SKM-1 (cell line): ENCODE results near the gene LRRC18.

Source experiments
- DNase-seq: peaks from one replicate; lab custom pipeline; 2025; ENCODE audit not compliant: unreplicated experiment; lab: John Stamatoyannopoulos, UW

LRRC18 gene

DNA sequence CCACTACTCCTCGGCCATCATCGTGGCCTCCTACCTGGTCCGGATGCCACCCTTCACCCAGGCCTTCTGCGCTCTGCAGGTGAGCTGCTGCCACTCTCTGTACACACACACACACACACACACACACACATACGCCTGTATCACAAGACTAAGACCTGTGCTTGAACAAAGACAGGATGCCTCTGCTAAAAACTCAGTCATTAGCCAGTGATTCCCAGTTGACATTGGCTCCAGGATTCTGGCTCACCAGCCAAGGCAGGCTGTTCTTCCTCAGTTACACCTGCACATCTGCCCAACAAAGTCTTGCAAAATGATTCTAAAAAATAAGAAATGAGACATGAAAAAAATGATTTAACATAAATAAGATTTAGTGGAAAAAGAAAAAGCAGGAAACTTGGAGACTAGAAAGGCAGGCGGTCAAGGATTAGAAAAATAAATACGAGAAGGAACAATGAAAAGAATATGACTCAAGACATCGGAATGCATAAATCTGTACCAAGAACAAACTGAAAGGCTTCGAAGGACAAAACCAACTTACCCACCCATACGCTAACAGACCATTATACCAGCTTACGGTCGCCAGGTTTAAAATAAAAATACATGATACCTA, 7.4 kb upstream of the LRRC18 start:
- no peak for DNase-seq

DNA sequence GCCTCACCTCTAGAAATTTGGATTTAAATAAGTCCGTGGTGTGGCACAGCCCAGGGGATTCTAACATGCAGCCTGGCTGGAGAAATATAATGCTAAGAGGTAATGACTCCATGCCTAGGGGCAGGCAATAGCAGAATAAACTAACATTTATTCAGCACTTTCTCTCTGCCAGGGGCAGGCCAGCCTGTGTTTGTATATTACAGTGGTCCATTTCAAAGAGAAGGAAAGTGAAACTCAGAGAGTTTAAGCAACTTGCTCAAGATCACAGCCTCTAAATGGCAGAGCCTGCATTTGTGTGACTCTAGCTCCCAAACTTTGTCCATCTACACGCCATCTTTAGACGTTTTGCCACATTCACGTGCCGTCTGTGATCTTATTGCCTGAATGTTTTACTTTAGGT, 6.7 kb upstream of the LRRC18 start:
- DNase-seq, result no peak

DNA sequence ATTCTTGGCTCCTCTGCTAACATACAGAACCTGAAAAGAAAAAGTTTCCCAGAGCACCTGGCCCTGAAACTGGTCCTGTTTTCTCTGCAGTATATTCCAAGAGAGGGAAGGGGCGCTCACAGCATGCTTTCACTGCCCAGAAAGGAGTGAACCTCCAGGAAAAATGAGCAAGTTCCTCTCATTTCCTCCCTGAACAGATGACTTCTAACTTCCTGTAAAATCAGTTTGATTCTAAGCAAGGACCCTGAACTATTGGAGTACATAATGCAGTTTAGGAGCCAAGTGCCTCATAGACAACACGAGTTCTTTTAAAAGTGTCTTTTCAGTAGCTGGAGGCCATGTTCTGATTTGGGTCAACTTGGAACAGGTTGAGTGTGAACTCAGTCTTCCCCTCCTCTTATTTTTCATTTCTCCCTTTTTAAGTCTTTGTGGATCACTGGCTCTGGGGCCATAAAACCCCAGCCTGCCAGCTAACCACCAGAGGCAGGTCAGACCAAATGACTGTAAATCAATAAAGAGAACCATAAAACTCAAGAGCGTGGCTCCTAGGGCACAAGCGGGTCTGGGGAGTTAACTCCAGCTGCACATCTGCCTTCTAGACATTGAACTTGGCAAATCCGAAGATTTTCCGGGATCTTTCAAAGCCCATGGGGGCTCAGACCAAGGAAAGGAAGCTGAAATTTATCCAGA, 5.9 kb upstream of the LRRC18 start:
- DNase-seq, result no peak

DNA sequence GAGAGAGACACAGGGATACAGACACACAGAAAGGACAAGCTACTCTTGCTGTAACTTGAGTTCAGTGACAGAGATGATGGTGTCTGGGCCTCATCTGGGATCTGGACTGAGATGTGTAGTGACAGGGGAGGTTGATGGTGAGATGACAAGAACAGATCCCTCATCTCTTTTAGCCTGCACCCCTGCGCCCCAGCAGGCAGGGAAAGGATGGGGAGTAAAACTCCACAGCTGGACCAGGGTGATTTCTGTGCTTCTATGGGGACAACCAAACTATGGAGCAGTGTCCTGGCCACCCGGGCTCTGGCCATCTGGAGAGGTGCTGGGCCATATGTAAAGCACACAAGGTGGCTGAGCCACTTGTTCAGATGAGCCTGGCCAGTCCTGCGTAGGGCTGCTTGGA, 4.5 kb upstream of the LRRC18 start:
- no peak for DNase-seq

DNA sequence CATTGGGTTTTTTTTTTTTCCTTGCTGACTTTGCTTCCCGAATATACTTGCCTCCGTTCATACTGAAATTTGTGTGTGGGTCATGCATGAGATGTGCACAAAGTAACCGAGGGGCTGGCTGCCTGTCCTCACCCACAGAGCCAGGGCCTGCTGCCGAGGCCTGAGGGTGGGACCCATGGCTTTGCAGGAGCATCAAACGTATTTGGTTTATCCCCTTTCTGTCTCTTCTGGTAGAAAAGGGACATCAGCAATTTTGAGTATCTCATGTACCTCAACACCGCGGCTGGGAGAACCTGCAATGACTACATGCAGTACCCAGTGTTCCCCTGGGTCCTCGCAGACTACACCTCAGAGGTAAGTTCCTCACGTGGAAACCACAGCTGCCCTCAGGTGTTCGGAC, 3.5 kb upstream of the LRRC18 start:
- no peak for DNase-seq

DNA sequence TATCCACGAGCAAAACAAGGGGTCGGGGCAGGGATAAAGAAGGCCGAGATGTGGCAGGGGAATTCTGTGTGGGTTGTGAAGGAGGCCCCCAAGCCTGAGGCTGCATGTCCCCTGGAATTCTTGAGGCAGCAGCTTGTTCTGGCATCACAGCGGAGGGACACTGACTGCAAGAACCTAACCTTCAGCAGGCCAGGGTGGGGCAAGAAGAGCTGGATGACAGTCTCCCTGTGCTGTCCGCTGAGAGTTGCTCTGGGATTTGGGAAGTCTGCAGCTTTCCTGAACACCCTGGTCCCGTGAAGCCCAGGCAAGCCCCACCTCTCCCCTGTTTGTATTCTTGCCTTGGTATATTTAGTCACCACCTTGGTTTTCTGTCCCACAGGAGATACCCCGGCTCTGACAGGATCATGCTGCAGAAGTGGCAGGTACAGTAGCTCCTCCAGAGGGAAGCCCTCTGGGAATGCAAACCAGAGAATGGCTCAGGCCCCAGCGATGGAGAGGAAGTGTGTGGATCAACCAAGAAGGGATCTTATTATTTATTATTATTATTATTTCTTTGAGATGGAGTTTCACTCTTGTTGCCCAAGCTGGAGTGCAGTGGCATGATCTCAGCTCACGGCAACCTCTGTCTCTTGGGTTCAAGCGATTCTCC, 1.9 kb upstream of the LRRC18 start:
- no peak for DNase-seq

DNA sequence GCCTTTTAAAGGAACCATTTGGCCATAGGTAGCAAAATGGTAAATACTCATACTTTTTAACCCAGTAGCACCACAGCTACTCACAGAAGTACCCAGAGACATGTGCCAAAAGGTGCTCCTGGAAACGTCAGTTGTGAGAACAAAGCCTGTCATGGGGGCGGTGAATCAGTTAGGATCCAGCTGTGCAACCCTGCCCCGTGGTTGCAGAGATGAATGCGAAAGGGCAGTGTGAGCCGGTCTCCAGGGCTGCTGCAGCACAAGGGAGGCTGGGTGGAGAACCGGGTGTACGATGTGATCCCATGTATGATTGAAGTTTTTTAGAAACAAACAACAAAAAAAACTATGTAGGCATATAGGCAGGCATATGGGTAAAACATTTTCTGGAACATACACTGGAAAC, 1.3 kb upstream of the LRRC18 start:
- no peak for DNase-seq

DNA sequence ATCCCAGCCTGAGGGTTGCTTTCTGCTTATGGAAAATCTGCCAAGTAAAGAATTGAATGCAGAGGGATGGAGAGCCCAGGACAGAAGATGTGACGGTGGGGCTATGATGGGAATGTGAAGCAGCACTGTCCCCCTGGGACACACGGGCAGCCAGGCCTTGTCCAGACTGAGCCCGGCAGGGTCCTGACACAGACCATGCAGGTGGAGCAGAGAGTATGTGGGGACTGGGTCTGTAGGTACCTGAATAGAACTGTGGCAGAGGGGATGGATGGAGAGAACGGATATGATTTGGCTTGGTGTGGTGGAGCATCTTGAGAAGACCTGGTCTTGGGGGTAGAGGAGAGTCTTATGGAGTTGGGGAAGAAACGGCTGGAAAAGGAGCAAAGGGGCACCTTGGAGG, 732 bp upstream of the LRRC18 start:
- DNase-seq, result no peak

DNA sequence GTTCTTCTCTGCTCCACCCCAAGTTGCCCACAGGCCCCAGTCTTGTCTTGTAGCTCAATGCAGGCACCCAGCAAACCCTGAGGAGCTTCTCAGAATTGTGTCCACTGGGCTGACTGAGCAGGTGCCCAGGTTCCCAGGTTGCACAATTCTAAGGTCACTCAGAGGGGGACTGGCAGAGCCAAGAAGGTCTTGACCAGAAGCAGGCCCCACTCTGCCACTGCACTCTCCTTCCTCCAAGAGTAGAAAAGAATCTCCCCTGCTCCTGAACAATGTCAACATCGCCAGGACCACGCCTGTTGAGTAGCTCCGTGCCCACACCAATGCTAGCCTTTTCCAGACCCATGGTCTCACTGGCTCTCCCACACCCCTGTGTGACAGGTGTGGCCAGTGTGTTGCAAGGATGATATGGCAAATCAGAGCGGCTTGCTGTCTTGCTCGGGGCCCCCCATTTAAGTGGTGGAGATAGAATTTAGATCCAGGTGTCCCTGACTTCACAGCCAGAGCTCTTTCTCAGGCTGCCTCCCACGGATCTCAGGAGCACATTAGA, 577 bp downstream of the LRRC18 start:
- no peak for DNase-seq

DNA sequence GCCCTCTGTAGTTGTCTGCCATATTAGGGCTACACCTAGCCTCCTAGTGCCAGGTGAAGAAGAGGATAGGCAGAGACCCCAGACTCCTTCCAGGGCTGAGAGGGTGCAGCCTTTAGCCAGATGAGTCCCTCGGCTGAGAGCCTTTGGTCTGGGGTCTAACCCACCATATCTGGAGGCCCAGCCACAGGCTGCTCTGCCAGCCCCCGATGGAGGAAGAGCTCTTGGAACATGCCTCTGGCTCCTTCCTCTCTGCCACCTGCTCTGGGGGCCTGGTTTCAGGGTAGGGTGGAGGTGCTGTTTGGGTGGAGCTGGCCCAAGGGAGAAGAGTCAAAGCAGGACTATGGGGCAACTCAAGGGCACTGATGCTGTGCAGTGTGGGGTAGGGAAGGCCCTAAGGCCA, 1.4 kb downstream of the LRRC18 start:
- DNase-seq, result no peak

DNA sequence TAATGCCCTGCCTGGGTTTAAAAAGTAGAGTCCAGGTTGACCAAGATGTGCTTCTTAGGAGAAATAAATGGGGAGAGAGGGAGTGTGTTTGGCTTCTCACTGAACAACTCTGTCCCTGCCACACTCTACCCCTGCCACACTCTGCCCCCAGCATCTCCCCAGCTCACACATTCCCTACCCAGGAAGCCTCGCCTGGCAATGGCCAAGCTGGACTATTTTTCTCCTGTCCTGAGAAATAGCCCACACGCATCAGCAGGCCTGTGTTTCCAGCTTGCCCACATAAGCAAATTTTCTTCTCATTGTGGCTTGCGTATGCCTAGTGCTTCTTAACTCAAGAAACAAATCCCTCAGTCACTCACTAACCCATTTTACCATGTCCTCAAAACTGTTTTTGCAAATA, 1.8 kb downstream of the LRRC18 start:
- no peak for DNase-seq

DNA sequence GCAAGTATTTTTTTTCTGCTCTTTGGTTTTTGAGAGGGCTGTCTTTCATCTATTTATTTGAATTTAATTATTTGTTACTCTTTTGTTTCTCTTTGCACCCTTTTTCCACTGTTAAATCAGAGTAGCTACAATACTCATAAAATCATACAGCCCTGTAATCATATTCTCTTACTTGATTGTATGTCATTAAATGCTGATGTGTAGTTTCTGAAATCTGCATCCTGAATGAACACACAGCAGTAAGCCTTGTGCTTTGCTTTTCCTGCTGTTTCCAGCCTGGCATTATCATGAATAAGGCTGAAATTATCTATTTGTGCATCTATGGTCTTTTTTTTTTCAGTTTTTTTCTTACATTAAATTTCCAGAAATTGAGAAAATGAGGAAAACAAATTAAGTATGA, 4.1 kb downstream of the LRRC18 start:
- no peak for DNase-seq

DNA sequence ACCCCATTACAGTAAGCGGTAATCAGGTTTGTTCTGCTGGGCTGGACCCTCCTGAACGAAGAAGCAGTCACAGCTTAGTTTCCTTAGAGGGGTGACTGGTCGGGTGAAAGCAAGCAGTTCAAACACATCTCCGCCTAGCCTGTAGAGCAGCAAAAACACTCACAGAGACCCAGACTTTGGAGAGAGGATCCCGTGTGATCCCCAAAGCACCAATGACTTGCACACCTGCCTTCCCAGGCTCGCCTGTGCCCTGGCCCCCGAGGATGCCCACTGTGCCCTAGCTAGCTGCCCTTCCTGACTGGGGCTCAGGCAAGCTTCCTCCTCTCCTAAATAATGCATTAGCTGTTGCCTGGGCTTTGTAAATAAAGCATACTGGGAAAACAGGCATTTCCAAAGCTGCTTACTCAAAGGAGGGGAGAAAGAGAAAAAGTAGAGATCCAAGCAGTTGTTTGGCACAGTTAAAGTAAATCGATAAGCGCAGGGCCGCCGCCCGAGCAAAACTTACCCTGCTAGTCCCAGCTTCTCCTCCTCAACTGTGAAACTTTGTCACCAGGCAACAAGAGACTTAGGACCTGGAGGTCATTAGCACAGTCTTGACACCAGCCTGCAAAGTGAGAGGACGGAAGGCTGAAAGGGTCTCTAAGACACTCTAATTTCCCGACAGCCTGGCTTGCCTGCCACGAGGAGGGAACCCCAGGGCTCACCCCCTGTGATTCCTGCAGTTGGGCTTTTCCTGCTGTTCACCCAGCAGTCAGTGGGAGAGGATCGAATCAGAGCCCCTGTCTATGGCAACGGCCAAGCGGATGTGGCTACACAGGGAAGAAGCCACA, 4.8 kb downstream of the LRRC18 start:
- DNase-seq, result no peak

DNA sequence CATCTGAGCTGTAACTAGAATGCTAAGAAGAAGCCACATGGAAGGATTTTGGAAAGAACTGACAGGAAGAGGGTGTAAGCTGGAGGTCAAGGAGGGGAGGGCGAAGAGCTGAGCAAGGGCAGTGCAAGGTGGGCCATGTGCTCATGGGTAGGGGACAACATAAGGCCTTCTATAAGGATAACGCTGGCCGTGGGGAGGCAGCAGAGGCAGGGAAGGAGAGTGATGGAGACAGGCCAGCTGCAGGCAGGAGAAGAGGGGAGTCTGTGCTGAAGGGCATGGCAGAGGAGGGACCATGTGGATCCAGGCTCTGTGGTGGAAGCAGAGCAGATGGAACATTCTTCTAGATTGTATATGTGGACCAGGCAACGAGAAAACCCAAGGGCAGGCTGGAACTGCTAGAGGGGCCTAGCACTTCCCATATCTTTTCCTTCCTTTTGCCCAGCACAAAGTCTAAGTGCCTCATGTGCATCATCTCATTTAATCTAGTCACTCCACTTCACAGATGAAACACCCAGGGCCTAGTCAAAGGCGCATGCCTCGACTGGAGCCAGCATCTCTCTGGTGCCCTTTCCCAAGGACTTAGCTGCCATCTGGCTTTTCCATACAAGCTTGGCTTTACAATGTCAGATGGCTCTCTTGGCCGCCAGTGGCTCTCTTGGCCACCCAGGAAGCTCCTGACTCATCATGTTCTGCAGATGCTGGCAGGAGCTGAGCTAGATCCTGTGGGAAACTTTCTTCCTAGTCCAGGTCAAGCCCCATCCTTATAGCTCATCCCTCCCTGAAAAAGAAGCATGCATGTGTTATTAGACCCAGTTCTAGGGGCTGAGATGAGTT, 6.6 kb downstream of the LRRC18 start:
- DNase-seq, result no peak

DNA sequence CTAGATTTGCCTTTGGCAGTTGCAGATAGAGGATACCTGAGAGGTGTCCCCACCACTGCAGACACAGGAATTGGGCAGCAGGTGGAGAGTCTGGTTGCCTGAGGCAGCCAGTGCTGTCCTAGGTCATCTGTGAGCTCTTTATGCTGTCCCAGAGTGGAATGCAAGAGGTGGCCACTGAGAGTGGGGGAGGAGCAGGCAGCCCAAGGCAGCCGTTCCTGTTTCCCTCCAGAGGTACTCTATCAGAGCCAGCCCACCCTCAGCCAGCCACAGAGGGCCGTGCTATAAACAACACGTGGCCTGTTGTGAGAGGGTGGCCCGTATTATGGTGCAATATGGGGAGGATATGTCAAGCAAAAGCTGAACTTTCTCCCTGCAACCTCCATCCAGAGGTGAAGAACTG, 8.5 kb downstream of the LRRC18 start:
- DNase-seq, result no peak

DNA sequence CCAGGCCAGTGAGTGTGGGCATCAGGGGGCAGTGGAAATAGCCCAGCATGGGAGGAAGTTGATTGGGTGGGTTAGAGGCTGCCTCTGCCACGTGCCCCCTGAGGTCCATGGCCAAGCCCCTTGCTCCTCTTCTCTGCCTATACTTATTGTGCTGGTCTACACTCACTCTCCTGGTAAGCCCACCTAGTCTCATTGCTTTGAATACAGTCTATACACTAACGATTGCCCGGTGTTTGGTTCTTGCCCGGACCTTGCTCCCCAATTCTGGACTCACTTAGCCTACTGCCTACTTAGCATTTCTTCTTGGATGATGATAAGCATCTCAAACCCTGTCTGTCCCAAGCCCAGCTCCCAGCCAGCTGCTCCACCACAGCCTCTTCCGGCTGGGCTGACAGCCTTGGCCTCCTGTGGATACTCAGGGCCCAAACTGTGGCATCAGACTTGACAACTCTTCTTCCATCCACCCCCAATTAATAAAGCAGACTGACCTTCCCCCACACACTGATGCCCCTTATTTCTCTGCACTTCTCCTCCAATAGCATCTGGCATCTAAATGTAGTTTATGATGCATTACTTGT, 10.1 kb downstream of the LRRC18 start:
- DNase-seq, result no peak

DNA sequence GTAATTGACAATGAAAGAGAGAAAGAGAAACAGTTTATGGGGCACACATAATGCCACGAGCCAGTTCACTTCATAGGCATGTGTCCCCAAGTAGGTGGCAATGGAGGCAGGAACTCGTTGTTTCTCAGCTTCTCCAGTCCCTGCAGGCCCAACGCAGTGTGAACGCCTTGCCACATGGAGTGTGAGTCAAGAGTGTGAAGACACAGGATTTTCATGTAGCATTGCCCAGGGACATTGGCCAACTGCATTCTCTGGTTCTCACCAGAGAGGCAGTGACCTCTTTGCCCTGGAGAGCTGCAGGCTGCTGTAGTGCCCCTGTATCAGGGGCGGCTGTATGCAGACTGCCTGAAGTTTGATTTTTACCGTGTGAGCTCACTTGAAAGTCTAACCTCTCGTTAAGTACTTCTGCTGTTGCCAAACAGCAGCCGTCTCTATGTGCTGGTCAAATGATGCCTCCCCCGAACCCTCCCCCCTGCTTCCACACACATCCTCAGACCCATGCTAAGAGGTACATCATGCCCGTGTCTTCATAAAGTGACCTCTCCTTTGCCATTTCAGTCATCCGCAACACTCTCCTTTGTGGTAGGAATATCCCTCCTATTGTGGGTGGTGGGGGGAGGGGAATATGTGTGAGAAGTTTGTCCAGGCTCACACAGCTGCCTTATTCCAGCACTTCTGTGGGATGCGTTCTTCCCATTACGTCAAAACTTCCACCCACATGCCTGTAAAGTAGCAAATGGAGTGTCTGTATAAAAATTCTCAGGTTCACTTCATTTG, 12.7 kb downstream of the LRRC18 start:
- no peak for DNase-seq

DNA sequence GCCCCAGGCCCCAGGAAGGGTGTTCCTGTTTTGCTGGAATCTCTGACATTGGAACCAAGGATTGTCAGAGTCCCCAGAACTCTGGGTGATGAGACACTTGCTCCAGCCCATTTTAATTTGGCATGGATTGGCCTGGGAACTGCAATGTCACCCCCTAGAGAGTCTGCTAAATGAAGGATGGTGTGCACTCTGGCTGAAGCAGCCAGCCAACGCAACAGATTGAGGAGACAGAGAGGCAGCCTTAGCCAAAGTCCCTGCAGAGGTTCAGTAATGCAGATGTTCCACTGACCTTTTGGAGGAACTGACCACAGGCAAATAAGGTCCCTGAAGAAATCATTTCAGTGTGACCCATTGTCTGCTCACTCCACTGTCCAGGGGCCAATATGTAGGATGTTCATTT, 13.4 kb downstream of the LRRC18 start:
- DNase-seq, result no peak

DNA sequence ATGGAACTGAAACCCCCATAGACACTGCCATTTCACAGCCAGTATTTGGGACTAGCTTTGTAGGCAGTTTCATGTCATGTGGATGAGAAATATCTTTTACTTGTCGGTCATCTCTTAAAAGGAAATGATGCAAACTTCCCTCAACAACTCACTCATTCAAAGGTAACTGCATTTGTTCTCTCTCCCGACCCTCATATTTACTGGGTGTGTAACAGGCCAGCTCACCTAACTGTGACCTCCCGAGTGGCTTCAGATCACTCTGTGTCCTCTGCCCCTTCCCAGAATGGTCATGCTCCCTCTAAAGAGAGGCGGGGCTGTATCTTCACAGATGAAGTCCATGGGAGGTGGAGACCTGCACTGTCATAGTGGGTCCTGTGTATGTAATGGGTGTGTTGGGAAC, 14.7 kb downstream of the LRRC18 start:
- no peak for DNase-seq

DNA sequence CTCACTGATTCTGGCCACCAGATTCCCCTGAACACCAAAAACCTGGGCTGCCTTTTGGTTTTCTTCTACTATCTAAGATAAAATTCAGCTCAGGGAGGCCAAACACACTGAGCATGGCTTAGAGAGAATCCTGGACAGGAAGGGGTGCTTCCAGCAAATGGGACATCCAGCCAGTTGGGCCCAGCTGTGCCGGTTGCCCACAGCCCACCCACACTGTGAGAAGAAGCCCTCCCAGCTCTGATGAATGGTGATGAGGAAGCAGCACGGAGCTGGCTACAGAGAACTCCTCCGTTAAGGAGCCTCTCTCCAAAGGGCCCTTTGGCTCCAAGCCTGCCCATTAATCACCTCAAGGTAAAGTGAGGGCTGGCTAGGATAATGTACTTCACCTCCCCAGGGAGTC, 15.9 kb downstream of the LRRC18 start:
- no peak for DNase-seq
